Esophagus muscularis mucosa (tissue), 3 donors: ENCODE data around the gene TPPP.

Source experiments
- CTCF ChIP-seq, 3 experiments: fragments of 200-600 bp in 2 of 3; fragments of 450-650 bp in 1 of 3; sonication (generic) in 2 of 3; IDR thresholded peaks; one replicate each; pipeline ENCODE4 v1.5.1; 2017 to 2019; ENCODE audit warnings: antibody characterized with exemption in 3 of 3, mild to moderate bottlenecking in 2 of 3, moderate library complexity in 1 of 3
- POLR2A ChIP-seq: fragments of 450-650 bp; IDR thresholded peaks from one replicate; pipeline ENCODE4 v1.6.1; 2017; ENCODE audit warnings: antibody characterized with exemption, moderate library complexity, mild to moderate bottlenecking, low read depth

- no peak for TF ChIP-seq POLR2A
- TF ChIP-seq CTCF (IDR thresholded peaks at IDR 0.05): no peak
These were observed 55.3 kb downstream of the TPPP start for GRCh38 chr5:637581-638450.
